SIG-M5 treated with dmso at 0.1 percent for 504 hours (cell line): ENCODE results near the gene BIRC5.
"Not testable (repeated sequence)": the region's sequence is repeated elsewhere in the genome, so short reads cannot be mapped to it uniquely, and the experiment has no call there.

ENCODE experiments used
- DNase-seq: peaks from one replicate; lab custom pipeline; 2025; ENCODE audit not compliant: unreplicated experiment; lab: John Stamatoyannopoulos, UW

BIRC5 gene

DNA sequence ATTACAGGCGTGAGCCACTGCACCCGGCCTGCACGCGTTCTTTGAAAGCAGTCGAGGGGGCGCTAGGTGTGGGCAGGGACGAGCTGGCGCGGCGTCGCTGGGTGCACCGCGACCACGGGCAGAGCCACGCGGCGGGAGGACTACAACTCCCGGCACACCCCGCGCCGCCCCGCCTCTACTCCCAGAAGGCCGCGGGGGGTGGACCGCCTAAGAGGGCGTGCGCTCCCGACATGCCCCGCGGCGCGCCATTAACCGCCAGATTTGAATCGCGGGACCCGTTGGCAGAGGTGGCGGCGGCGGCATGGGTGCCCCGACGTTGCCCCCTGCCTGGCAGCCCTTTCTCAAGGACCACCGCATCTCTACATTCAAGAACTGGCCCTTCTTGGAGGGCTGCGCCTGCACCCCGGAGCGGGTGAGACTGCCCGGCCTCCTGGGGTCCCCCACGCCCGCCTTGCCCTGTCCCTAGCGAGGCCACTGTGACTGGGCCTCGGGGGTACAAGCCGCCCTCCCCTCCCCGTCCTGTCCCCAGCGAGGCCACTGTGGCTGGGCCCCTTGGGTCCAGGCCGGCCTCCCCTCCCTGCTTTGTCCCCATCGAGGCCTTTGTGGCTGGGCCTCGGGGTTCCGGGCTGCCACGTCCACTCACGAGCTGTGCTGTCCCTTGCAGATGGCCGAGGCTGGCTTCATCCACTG is at the start of gene BIRC5:
Gene BIRC5, plus strand, starts transcription at position 238 of the 690 bp plus-strand sequence. Its CDS starts 64 bp downstream, at position 302.
- DNase-seq: peak; percentile 90

GRCh38 chr17:78164748-78165607 is 49.1 kb upstream of the BIRC5 start:
- DNase-seq: no peak

- DNase-seq: no peak
Observed at GRCh38 chr17:78166416-78166815, 47.6 kb upstream of the BIRC5 start.

- DNase-seq: peak; percentile 79
Observed at GRCh38 chr17:78168242-78168902, 45.7 kb upstream of the BIRC5 start, which contains the start of gene SYNGR2. Gene SYNGR2 (plus strand): TSS chr17:78168581. CDS start chr17:78168617, 36 bp downstream.

GRCh38 chr17:78168903-78169793 is 44.9 kb upstream of the BIRC5 start:
- DNase-seq: peak; percentile 20

GRCh38 chr17:78170692-78171590 is 43.1 kb upstream of the BIRC5 start:
- no peak for DNase-seq

DNA sequence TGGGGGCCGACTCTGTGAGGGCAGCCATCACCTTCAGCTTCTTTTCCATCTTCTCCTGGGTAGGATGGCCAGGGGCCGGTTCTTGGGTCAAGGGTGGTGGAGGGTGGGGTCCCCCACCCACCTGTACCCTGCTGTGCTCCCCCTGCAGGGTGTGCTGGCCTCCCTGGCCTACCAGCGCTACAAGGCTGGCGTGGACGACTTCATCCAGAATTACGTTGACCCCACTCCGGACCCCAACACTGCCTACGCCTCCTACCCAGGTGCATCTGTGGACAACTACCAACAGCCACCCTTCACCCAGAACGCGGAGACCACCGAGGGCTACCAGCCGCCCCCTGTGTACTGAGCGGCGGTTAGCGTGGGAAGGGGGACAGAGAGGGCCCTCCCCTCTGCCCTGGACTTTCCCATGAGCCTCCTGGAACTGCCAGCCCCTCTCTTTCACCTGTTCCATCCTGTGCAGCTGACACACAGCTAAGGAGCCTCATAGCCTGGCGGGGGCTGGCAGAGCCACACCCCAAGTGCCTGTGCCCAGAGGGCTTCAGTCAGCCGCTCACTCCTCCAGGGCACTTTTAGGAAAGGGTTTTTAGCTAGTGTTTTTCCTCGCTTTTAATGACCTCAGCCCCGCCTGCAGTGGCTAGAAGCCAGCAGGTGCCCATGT is 42.3 kb upstream of the BIRC5 start:
- DNase-seq: not testable (repeated sequence)

DNA sequence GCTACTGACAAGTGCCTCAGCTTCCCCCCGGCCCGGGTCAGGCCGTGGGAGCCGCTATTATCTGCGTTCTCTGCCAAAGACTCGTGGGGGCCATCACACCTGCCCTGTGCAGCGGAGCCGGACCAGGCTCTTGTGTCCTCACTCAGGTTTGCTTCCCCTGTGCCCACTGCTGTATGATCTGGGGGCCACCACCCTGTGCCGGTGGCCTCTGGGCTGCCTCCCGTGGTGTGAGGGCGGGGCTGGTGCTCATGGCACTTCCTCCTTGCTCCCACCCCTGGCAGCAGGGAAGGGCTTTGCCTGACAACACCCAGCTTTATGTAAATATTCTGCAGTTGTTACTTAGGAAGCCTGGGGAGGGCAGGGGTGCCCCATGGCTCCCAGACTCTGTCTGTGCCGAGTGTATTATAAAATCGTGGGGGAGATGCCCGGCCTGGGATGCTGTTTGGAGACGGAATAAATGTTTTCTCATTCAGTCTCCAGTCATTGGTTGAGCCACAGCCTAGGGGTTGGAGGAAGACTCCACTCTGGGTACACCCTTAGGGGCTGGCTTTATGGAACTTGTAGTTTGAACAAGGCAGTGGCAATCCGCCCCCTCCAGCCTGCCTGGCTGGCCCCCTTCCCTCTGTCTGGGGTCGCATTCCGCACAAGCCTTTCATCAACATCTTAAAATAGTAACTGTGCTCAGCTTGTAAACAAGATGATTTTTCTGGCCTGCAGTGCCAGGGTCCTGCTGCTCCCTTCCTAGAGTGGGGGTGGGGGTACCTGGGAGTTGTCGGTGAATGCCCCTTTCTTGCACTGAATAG is 41.6 kb upstream of the BIRC5 start:
- peak; percentile 36 for DNase-seq

DNA sequence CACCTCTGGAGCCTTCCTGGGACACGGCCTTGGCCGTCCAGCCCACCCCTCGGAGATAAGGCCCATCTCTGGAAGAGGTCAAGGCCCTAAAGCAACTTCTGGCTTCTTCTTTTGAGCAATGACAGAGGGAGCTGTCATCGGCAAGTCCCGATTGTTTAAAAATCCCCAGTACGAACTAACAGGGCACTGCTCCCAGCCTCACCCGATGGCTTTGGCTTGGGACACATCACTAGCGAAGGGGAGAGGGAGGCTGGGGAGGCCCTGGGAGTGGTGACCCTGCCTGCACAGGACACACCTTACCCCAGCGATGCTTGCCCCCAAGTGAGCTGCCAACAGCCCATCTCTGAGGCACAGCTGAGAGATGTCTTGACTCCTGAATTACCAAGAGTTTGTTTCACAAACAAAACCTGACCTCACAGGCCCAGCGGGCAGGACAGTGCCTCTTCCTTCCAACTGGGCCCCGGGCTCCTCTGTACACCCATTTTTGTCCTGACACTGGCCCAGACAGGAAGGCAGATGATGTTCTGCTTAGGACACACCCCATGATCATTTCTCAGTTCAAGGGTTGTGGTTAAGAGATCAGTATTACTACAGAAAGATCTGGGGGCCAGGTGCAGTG is 40.8 kb upstream of the BIRC5 start:
- DNase-seq: no peak

DNA sequence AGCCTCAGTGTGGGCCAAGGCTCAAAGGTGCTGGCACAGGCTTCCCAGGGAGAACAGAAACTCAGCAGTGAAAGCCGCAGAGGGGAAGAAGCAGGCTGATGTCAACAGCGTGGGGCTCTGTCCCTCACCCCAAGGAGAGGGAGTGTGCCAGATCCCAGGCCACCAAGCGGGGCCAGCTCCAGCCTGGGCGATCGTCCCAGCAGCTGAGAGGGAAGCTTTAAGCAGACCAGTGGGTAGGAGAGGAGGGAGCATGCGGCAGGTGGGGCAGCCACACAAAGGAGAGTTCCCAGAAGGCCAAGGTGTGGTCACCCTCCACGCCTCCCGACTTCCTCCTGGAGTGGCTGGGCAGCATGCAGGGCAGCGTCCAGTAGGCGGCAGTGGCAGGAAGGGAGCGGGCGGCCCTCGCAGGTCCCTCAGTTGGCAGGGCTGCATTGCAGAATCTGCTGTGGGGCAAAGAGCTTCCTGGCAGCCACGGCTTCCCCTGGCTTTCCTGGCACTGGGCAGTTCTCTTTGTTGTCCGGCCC is 39.6 kb upstream of the BIRC5 start:
- peak; percentile 59 for DNase-seq

GRCh38 chr17:78174870-78175642 is 39.0 kb upstream of the BIRC5 start:
- no peak for DNase-seq

- no peak for DNase-seq
Observed at GRCh38 chr17:78175643-78175981, 38.4 kb upstream of the BIRC5 start.

GRCh38 chr17:78176548-78177025 is 37.5 kb upstream of the BIRC5 start:
- peak; percentile 58 for DNase-seq

- DNase-seq: no peak
Observed at GRCh38 chr17:78179372-78179771, 34.7 kb upstream of the BIRC5 start.

GRCh38 chr17:78180083-78180482 is 34.0 kb upstream of the BIRC5 start:
- DNase-seq: no peak

GRCh38 chr17:78180508-78180907 is 33.5 kb upstream of the BIRC5 start:
- no peak for DNase-seq

DNA sequence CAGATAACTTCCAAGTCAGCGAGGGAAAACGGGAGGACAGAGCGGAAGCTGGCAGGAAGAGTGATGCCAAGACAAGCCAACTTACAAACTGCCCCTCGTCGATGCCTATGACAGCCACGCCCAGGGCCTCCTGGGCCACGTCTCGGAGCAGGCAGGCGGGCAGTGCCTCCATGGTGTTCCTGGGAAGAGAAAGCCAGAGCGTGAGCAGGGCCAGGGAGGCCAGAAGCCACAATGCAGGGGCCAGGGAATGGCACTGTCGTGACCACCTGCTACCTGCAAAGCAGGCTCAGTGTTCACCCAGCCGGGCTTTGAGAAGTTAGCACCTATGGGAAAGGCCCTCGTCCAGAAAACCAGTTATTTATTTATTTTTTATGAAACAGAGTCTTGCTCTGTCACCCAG is 31.5 kb upstream of the BIRC5 start:
- no peak for DNase-seq
